Fibroblast of lung (primary cell): ENCODE measurements around the gene SET. TPM values are rescaled to one million over a fixed set of nuclear protein-coding genes. Genes with fewer than 3 reads are reported as not detected.
"Not testable (repeated sequence)": the region's sequence is repeated elsewhere in the genome, so short reads cannot be mapped to it uniquely, and the experiment has no call there.

ENCODE experiments used
- DNase-seq, 2 donors: peaks; one replicate each; pipeline versions ENCODE4 v3.0.0 to v3.0.0-alpha.2; 2010; ENCODE audit warnings: low read depth in 2 of 2
- H2AFZ ChIP-seq: 2 replicates; pipeline ENCODE4 v1.5.1; 2012; ENCODE audit warnings: low read length, control low read depth, inconsistent platforms
- H3K27ac ChIP-seq: 2 replicates; pipeline ENCODE4 v1.5.1; 2011; ENCODE audit warnings: low read length, control low read depth; ENCODE audit not compliant: insufficient read depth
- H3K27me3 ChIP-seq: 2 replicates; pipeline ENCODE4 v1.5.1; 2011; ENCODE audit warnings: mild to moderate bottlenecking, low read length; ENCODE audit not compliant: control insufficient read depth, insufficient read depth
- H3K36me3 ChIP-seq: 2 replicates; pipeline ENCODE4 v1.5.1; 2011; ENCODE audit warnings: low read length; ENCODE audit not compliant: control insufficient read depth, insufficient read depth
- H3K4me1 ChIP-seq: 2 replicates; pipeline ENCODE4 v1.5.1; 2011; ENCODE audit warnings: low read length; ENCODE audit not compliant: control insufficient read depth, insufficient read depth; ENCODE audit errors: extremely low read depth
- H3K4me2 ChIP-seq: 2 replicates; pipeline ENCODE4 v1.5.1; 2011; ENCODE audit warnings: low read length, control low read depth; ENCODE audit not compliant: insufficient read depth; ENCODE audit errors: extremely low read depth
- H3K4me3 ChIP-seq, 4 experiments: fragments of 200-600 bp in 1 of 4; sonication (generic) in 1 of 4; replicated peaks in 1 of 4; 2 replicates each; pipeline ENCODE4 v1.5.1; 2011 to 2016; ENCODE audit warnings: low read length in 4 of 4, low read depth in 3 of 4, mild to moderate bottlenecking in 3 of 4, control low read depth in 2 of 4, inconsistent platforms in 1 of 4, mixed read lengths in 1 of 4; ENCODE audit not compliant: insufficient read depth in 1 of 4; ENCODE audit errors: control extremely low read depth in 1 of 4
- H3K79me2 ChIP-seq: 2 replicates; pipeline ENCODE4 v1.5.1; 2012; ENCODE audit warnings: mild to moderate bottlenecking, low read length, inconsistent platforms; ENCODE audit not compliant: control insufficient read depth, insufficient read depth
- H3K9ac ChIP-seq: 2 replicates; pipeline ENCODE4 v1.5.1; 2011; ENCODE audit warnings: mild to moderate bottlenecking, low read length, control low read depth; ENCODE audit not compliant: insufficient read depth
- H3K9me3 ChIP-seq: 2 replicates; pipeline ENCODE4 v1.5.1; 2012; ENCODE audit warnings: low read depth, low read length; ENCODE audit not compliant: control insufficient read depth, insufficient read depth
- H4K20me1 ChIP-seq: 2 replicates; pipeline ENCODE4 v1.5.1; 2011; ENCODE audit warnings: low read length; ENCODE audit not compliant: control insufficient read depth, insufficient read depth; ENCODE audit errors: extremely low read depth
- CTCF ChIP-seq, 2 donors: IDR thresholded peaks in 1 of 2; conservative IDR thresholded peaks in 1 of 2; 1 replicate in 1 of 2; 2 replicates in 1 of 2; pipeline ENCODE4 v1.5.1; 2011 to 2012; ENCODE audit warnings: low read length in 2 of 2, control low read depth in 1 of 2, inconsistent platforms in 1 of 2, low read depth in 1 of 2, mild to moderate bottlenecking in 1 of 2
- EZH2 ChIP-seq: IDR thresholded peaks from 2 replicates; pipeline ENCODE4 v1.5.1; 2012; ENCODE audit warnings: low read length, control low read depth, mild to moderate bottlenecking; ENCODE audit errors: missing control alignments
- polyA plus RNA-seq, 2 donors: library from polyadenylated mRNA; depleted of rRNA in 1 of 2; stranded (reverse) in 1 of 2; unstranded in 1 of 2; fragments of >200 nt; gene quantifications; 2 replicates each; pipeline ENCODE4 v1.2.1, GENCODE V29; 2011 to 2012; ENCODE audit warnings: missing spikeins in 1 of 2
- total RNA-seq: library from RNA; depleted of rRNA; stranded (reverse); fragments of >200 nt; gene quantifications from 2 replicates; pipeline ENCODE4 v1.2.1, GENCODE V29; 2014

The SET gene
- total and polyA plus RNA-seq, 2 donors (not counting 1 experiment from before 2014, with no cell fraction given): 256 to 456 TPM

- no peak for DNase-seq
- no peaks in the 10 kb centered on the region for H3K9me3 ChIP-seq
- no peaks in the 10 kb centered on the region for H3K36me3 ChIP-seq
- no peak overlapping the region for H3K4me3 ChIP-seq
- no peaks in the 10 kb centered on the region for H3K27me3 ChIP-seq
- H3K4me2 ChIP-seq: no peak overlapping the region
- H2AFZ ChIP-seq: no peak overlapping the region
- peaks cover 2% of the 10 kb centered on the region for H3K79me2 ChIP-seq
- no peak overlapping the region for H3K9ac ChIP-seq
- no peaks in the 10 kb centered on the region for H4K20me1 ChIP-seq
- TF ChIP-seq EZH2: no peak
- H3K27ac ChIP-seq: peak overlapping the region; percentile 100
- H3K4me1 ChIP-seq: no peaks in the 10 kb centered on the region
Observed at GRCh38 chr9:128657344-128657704, 31.7 kb upstream of the SET start.

- Histone ChIP-seq H3K27me3 (no peaks in the 10 kb centered on the region), H3K4me3 (no peak overlapping the region), H3K9ac (no peak overlapping the region), H3K4me2 (no peak overlapping the region), H3K4me1 (no peaks in the 10 kb centered on the region), H3K79me2 (peaks cover 2% of the 10 kb centered on the region), H3K36me3 (no peaks in the 10 kb centered on the region), H4K20me1 (no peaks in the 10 kb centered on the region), H3K27ac (no peak overlapping the region), H3K9me3 (no peaks in the 10 kb centered on the region), H2AFZ (no peak overlapping the region)
- TF ChIP-seq CTCF (conservative IDR thresholded peaks at IDR 0.05 in 1 of 2, IDR thresholded peaks at IDR 0.05 in 1 of 2; ENCODE audit: low read depth in 1 of 2, low read length in 2 of 2) (no peak), EZH2 (no peak)
- DNase-seq: no peak
Observed at GRCh38 chr9:128657796-128658195, 31.2 kb upstream of the SET start.

- H3K9ac ChIP-seq, H3K4me2 ChIP-seq, H3K79me2 ChIP-seq, H3K36me3 ChIP-seq, H3K9me3 ChIP-seq, H3K4me1 ChIP-seq, H3K27ac ChIP-seq, H2AFZ ChIP-seq, H3K27me3 ChIP-seq, H4K20me1 ChIP-seq, H3K4me3 ChIP-seq: not testable (repeated sequence)
- DNase-seq: peak in 1 of 2 donors; percentile 24
Observed at GRCh38 chr9:128666481-128666941, 22.5 kb upstream of the SET start.

GRCh38 chr9:128669786-128670185 is 19.2 kb upstream of the SET start:
- no peaks in the 10 kb centered on the region for H3K27me3 ChIP-seq
- H3K9ac ChIP-seq: no peak overlapping the region
- H3K36me3 ChIP-seq: no peaks in the 10 kb centered on the region
- TF ChIP-seq CTCF (conservative IDR thresholded peaks at IDR 0.05 in 1 of 2, IDR thresholded peaks at IDR 0.05 in 1 of 2; ENCODE audit: low read depth in 1 of 2, low read length in 2 of 2) (no peak), EZH2 (no peak)
- no peak overlapping the region for H2AFZ ChIP-seq
- DNase-seq: no peak
- H3K4me3 ChIP-seq: no peak overlapping the region
- no peaks in the 10 kb centered on the region for H4K20me1 ChIP-seq
- H3K27ac ChIP-seq: no peak overlapping the region
- H3K4me2 ChIP-seq: no peak overlapping the region
- H3K4me1 ChIP-seq: no peaks in the 10 kb centered on the region
- H3K79me2 ChIP-seq: no peaks in the 10 kb centered on the region
- H3K9me3 ChIP-seq: no peaks in the 10 kb centered on the region
